ENCODE results near the gene DALRD3. TPM values are rescaled to one million over a fixed set of nuclear protein-coding genes. Genes with fewer than 3 reads are reported as not detected.

DALRD3 gene
- total RNA-seq, 1 experiment from 2014 or later, result 42.7 TPM

DNA sequence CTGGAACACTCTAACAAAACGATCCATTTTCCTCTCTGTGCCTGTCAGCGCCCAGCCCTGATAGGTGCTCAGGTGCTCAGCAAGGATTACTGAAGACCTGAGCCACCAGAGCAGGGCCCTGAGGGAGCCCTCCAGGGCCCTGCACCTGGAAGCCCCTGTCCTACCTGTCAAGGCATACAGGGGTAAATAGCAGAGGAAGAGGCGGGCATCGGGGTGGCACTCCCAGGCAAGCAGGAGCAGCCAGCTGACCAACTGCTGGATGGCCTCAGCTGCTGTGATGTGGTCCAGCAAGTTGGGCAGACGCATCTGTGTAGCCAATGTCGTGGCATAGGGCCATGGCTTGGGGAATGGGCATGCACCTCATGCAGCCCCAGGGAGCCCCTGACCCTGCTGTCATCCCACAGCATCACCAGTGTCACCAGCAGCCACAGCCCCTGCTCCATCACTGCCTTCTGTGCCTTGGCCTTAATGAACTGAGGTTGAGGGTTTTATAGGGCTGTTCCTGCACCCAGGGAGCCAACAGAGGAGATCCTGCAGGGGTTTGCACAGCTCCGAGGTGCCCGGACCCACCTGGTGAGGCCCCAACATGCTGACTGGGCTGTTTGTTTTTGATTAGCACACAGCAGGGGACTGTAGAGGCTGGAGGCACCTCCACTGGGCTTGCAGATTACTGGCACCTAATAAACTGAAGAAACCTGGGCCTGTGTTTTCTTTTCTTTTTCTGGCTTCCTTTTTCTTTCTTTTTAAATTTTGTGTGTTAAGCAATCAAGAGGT is 19.1 kb downstream of the DALRD3 start:
- intact Hi-C loops (cut with micrococcal nuclease), result no loop called here
- BruUV-seq (replicated peaks), result no TSS peak
- no peak for TF ChIP-seq CTCF (IDR thresholded peaks at IDR 0.05; ENCODE audit: unreplicated experiment)
- no peak for DNase-seq (ENCODE audit: unreplicated experiment)
- CTCF ChIA-PET, result interaction anchor here (0.6 to 1.6 kb wide), 2 partner anchors 11 to 731 kb away, joined by 3 to 9 read pairs; no protein-coding TSS in a partner anchor
- POLR2A ChIA-PET, result interaction anchor here (1.3 kb wide), 1 partner anchor 9 kb away, joined by 3 read pairs; no protein-coding TSS in a partner anchor
- Mint-ChIP-seq H3K9me3 (ENCODE audit: unreplicated experiment) (no peaks in the 10 kb centered on the region), H3K4me1 (ENCODE audit: insufficient read depth, unreplicated experiment) (no peaks in the 10 kb centered on the region), H3K27me3 (ENCODE audit: insufficient read depth, unreplicated experiment) (no peaks in the 10 kb centered on the region), H3K36me3 (ENCODE audit: insufficient read depth, unreplicated experiment) (peaks cover 14% of the 10 kb centered on the region), H3K4me3 (ENCODE audit: unreplicated experiment) (no peak overlapping the region), H3K27ac (ENCODE audit: low read depth, unreplicated experiment) (no peak overlapping the region)

DNA sequence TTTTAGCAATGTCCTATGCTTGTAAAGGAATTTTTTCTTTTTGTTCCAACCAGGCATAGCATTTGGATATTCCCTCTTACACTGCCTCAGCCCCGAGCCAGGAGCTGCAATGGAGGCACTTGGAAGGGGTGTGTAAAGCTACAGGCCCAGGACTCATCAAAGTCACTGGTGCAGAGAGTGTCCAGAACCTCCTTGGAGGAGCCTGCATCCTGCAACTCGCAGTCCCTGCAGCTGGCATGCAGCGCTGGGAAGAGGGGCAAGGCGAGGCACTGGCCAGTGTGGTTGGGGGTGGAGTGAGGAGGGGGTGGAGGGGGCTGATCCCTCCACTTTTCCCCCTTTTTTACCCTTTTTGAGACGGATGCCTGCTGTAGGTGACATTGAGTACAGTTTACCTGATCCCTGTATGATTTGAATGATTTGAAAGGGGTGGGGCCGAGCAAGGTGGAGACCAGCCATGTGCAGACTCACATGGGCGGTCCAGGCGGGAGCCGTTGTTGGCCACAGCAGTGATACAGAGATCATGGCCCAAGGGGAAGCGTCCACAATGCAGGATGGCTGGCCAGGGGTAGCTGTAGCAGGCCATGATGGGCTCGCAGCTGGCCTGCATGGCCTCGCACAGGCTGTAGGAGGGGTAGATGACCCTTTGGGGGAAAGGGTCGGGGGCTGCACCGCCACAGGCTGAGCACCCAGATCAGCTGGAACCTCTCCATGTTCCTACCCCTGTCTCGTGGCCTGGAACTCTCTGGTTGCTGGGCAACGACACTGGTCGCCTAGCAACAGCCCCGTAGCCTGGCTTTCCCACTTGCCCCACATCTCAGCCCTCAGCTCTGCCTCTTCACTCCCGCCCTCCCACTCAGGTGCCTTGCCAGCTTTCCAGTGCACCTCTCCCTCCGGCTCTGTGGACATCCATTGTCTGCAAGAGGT is 20.4 kb downstream of the DALRD3 start:
- no peak for DNase-seq (ENCODE audit: unreplicated experiment)
- POLR2A ChIA-PET, result interaction anchor here (1.3 to 2.6 kb wide), 2 partner anchors 10 to 11 kb away, joined by 3 to 12 read pairs; partner anchors contain the start of gene WDR6
- no peak for TF ChIP-seq CTCF (IDR thresholded peaks at IDR 0.05; ENCODE audit: unreplicated experiment)
- H3K4me1 Mint-ChIP-seq (ENCODE audit: insufficient read depth, unreplicated experiment), result no peaks in the 10 kb centered on the region
- peaks cover 14% of the 10 kb centered on the region for H3K36me3 Mint-ChIP-seq (ENCODE audit: insufficient read depth, unreplicated experiment)
- no TSS peak for BruUV-seq (replicated peaks)
- H3K27ac Mint-ChIP-seq (ENCODE audit: low read depth, unreplicated experiment), result no peak overlapping the region
- H3K27me3 Mint-ChIP-seq (ENCODE audit: insufficient read depth, unreplicated experiment), result no peaks in the 10 kb centered on the region
- H3K4me3 Mint-ChIP-seq (ENCODE audit: unreplicated experiment), result no peak overlapping the region
- intact Hi-C loops (cut with micrococcal nuclease), result no loop called here
- no peaks in the 10 kb centered on the region for H3K9me3 Mint-ChIP-seq (ENCODE audit: unreplicated experiment)
- CTCF ChIA-PET, result interaction anchor here (0.6 to 1.9 kb wide), 3 partner anchors 10 to 410 kb away, joined by 3 to 12 read pairs (median 4); partner anchors contain the start of gene WDR6

- no peak overlapping the region for H3K27ac Mint-ChIP-seq (ENCODE audit: low read depth, unreplicated experiment)
- no peak overlapping the region for H3K4me3 Mint-ChIP-seq (ENCODE audit: unreplicated experiment)
- H3K9me3 Mint-ChIP-seq (ENCODE audit: unreplicated experiment), result no peaks in the 10 kb centered on the region
- no peaks in the 10 kb centered on the region for H3K27me3 Mint-ChIP-seq (ENCODE audit: insufficient read depth, unreplicated experiment)
- H3K4me1 Mint-ChIP-seq (ENCODE audit: insufficient read depth, unreplicated experiment), result no peaks in the 10 kb centered on the region
- intact Hi-C loops (cut with micrococcal nuclease), result no loop called here
- H3K36me3 Mint-ChIP-seq (ENCODE audit: insufficient read depth, unreplicated experiment), result peaks cover 14% of the 10 kb centered on the region
- CTCF ChIA-PET, result interaction anchor here (1.9 kb wide), 1 partner anchor 10 kb away, joined by 12 read pairs; no protein-coding TSS in a partner anchor
- POLR2A ChIA-PET, result interaction anchor here (0.9 to 2.6 kb wide), 2 partner anchors 10 to 20 kb away, joined by 3 to 12 read pairs; partner anchors contain the start of gene WDR6
- BruUV-seq (replicated peaks), result no TSS peak
- no peak for DNase-seq (ENCODE audit: unreplicated experiment)
- TF ChIP-seq CTCF (IDR thresholded peaks at IDR 0.05; ENCODE audit: unreplicated experiment), result no peak
These were observed 21.2 kb downstream of the DALRD3 start for GRCh38 chr3:48997102-48997635.
